Gastrocnemius medialis (tissue), 4 donors: ENCODE results near the gene HTR2C.

Experiments used
- CTCF ChIP-seq, 5 experiments: fragments of 450-650 bp in 3 of 5; fragments of 200-600 bp in 2 of 5; sonication (generic) in 2 of 5; IDR thresholded peaks in 4 of 5; conservative IDR thresholded peaks in 1 of 5; 1 replicate in 4 of 5; 2 replicates in 1 of 5; pipeline ENCODE4 v1.5.1; 2016 to 2019; ENCODE audit warnings: antibody characterized with exemption in 5 of 5, mild to moderate bottlenecking in 3 of 5, moderate library complexity in 3 of 5
- POLR2A ChIP-seq, 2 donors: fragments of 450-650 bp; IDR thresholded peaks; one replicate each; pipeline ENCODE4 v1.6.1; 2017; ENCODE audit warnings: antibody characterized with exemption in 2 of 2, mild to moderate bottlenecking in 2 of 2, moderate library complexity in 2 of 2

GRCh38 chrX:114650351-114650750, 66.5 kb downstream of the HTR2C start:
- no peak for TF ChIP-seq CTCF (IDR thresholded peaks at IDR 0.05 in 4 of 5, conservative IDR thresholded peaks at IDR 0.05 in 1 of 5)
- TF ChIP-seq POLR2A (IDR thresholded peaks at IDR 0.05), result no peak
